Activated T-helper 1 cell treated with Interleukin-2 at 50 U/mL for 16 hours (primary cell): ENCODE results near the gene ZNF575.

Experiments
- DNase-seq: peaks from one replicate; pipeline ENCODE4 v3.0.0-alpha.2; 2020; ENCODE audit warnings: low read depth

Gene ZNF575, protein sequence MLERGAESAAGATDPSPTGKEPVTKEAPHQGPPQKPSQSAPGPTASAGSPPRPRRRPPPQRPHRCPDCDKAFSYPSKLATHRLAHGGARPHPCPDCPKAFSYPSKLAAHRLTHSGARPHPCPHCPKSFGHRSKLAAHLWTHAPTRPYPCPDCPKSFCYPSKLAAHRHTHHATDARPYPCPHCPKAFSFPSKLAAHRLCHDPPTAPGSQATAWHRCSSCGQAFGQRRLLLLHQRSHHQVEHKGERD

DNA sequence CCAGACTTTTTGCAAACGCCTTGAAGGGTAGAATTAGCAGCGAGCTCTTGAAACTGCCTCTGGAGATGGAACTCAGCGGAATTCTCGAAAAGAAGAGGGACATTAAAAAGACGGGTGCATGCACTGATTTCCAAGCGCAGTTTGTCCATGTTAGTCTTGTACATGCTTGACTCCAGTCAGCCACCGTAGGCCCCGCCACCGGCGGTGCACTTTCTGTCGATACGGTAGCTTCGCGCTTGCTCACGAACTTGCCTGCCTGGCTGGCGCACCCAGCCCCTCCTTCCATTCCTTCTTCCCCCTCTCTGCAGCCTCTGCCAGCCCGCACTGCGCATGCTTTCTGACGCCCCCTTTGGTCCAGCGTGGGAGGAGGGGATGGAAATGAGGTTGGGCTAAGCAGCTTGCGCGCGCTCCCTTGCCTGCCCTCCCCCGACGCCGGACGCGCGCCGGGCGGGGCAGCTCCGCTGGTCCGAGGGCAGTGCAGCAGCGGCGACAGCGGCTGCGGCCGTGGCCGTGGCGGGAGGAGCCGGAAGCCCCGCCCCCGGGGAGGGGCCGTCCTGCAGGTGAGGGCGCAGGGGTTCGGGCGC lies at the start of gene ZNF575:
Gene ZNF575 (plus strand): TSS at position 227 of the 584 bp plus-strand sequence. CDS start 1,235 bp downstream, outside the sequence.
- DNase-seq, result peak; percentile 67

- no peak for DNase-seq
Observed at GRCh38 chr19:43483281-43483680, 49.7 kb upstream of the ZNF575 start.

- DNase-seq, result no peak
Observed at GRCh38 chr19:43485951-43486350, 47.0 kb upstream of the ZNF575 start.

DNA sequence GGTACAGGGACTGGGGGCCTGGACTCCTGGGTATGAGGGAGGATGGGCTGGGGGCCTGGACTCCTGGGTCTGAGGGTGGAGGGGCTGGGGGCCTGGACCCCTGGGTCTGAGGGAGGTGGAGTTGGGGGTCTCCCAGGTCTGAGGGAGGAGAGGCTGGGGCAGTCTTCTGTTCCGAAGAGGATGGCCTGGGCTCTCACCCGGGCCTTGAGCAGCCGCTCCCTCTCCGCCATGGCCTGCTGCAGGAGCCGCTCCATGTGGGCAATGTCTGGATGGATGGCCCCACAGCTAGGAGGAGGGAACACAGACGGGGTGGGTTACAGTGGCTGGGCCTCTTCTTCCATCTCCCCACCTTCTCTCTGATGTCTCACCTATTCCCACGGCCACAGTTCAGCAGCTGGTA lies 46.6 kb upstream of the ZNF575 start:
- DNase-seq, result no peak

DNA sequence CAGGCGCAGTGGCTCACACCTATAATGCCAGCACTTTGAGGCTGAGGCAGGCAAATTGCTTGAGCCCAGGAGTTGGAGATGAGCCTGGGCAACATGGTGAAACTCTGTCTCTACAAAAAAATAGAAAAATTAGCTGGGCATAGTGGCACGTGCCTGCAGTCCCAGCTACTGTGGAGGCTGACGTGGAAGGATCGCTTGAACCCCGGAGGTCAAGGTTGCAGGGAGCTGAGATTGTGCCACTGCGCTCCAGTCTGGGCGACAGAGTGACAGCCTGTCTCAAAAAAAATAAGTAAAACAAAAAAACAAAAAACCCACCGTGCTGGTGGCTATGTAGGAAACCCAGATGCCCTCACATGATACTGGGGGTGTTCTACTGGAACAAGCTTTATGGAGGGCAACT lies 44.8 kb upstream of the ZNF575 start:
- DNase-seq, result no peak

DNA sequence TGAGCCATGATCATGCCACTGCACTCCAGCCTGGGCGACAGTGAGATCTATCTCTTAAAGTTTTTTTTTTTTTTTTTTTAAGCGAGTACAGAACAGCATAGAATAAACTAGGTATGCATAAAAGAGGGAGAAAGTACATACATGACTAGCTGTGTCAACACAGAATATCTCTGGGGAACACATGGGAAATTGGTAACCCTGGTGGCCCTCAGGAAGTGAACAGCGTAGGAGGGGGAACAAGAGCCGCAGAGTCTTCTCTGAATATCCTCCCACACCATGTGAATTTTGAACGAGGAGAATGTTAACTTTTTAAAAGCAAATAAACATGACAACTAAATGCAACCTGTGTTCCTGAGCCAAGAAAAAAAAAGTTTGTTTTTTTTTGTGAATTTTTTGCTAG lies 43.7 kb upstream of the ZNF575 start:
- DNase-seq, result no peak

- no peak for DNase-seq
Observed at GRCh38 chr19:43489979-43490599, 42.9 kb upstream of the ZNF575 start.

DNA sequence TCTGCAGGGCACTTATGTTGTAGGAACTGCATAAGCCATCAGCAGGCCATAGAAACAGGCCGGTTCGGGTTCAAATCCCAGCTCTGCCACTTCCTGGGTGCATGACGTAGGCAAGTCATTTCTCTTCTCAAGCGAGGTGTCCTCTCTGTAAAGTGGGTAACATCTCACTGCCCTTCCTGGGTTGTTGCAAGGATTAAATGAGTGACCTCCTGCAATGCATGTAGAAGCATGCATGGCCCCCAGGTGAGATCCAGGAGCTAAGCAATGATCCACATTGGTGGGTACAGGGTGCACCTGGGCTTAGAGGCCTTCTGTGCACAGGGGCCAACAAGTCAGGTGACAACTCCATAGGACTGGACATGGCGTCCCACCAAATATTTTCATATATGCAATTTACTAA lies 42.2 kb upstream of the ZNF575 start:
- no peak for DNase-seq

DNA sequence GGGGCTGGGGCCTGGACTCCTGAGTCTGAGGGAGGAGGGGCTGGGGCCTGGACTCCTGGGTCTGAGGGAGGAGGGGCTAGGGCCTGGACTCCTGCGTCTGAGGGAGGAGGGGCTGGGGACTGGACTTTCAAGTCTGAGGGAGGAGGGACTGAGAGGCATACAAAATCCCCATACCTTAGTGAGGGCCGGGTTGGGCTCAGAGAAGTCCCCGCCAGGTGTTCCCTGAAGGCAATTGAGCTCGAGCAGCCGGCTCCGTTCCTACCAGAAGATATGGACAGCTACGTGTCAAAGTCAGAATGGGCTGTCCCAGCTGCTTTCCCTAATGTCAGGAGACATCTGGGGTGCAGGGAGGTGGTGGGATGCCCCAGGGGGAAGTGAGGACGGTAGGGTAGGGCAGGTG lies 37.9 kb upstream of the ZNF575 start:
- DNase-seq, result no peak

- no peak for DNase-seq
Observed at GRCh38 chr19:43496960-43497359, 36.0 kb upstream of the ZNF575 start.

DNA sequence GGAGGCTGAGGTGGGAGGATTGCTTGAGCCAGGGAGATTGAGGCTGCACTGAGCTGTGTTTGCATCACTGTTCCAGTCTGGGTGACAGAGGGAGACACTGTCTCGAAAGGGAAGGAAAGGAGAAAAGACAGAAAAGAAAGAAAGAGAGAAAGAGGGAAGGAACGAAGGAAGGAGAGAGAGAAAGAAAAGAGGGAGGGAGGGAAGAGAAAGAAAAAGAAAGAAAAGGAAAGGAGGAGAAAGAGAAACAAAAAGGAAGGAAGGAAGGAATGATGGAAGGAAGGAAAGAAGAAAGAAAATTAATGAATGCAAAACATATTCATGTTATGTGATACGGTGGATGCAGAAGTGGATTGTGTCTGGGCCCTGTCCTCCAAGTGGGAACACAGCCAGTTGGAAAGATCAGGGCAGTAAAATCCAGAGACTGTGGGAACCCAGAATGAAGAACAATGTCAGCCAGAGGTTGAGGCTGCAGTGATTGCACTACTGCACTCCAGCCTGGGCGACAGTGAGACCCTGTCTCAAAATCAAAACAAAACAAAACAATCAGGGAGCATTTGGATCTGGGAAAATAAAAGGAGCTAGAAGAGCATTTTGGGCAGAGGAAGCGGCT lies 34.6 kb upstream of the ZNF575 start:
- DNase-seq, result no peak

- no peak for DNase-seq
Observed at GRCh38 chr19:43499042-43499441, 33.9 kb upstream of the ZNF575 start.

DNA sequence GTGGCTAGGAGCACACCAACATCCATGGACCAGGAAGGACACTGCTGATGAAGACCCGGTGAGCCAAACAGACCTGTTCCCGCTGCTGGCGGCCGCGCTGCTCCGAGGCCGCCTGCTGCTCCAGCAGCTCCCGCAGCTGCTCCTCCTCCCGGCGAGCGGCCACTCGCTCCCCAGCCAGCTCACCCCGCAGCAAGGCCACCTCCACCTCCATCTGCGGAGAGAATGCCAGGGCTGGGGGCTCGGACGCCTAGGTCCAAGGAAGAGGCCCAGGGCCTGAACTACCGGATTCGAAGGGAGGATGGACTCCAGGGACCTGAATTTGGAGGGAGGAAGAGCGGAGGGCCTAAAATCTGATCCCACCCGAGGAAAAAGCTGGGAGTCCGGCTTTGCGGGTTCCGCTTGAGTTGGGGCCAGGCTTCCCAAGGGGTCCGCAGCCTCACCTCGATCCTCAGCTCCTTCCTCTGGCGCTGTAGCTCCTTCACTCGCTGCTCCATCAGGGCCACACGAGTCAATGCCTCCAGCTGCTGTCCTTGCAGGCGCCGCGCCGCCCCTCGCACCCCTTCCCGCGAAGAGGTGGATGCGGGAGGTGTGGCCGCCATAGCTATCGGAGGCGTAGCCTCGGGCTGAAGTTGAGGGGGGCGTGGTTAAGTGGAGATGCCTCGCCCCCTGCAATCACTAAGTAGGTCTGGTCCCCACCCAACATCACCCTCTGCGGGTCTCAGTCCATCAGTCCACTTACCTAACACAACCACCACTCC lies 31.1 kb upstream of the ZNF575 start:
- DNase-seq, result no peak

GRCh38 chr19:43502419-43502976 lies 30.5 kb upstream of the ZNF575 start:
- no peak for DNase-seq

DNA sequence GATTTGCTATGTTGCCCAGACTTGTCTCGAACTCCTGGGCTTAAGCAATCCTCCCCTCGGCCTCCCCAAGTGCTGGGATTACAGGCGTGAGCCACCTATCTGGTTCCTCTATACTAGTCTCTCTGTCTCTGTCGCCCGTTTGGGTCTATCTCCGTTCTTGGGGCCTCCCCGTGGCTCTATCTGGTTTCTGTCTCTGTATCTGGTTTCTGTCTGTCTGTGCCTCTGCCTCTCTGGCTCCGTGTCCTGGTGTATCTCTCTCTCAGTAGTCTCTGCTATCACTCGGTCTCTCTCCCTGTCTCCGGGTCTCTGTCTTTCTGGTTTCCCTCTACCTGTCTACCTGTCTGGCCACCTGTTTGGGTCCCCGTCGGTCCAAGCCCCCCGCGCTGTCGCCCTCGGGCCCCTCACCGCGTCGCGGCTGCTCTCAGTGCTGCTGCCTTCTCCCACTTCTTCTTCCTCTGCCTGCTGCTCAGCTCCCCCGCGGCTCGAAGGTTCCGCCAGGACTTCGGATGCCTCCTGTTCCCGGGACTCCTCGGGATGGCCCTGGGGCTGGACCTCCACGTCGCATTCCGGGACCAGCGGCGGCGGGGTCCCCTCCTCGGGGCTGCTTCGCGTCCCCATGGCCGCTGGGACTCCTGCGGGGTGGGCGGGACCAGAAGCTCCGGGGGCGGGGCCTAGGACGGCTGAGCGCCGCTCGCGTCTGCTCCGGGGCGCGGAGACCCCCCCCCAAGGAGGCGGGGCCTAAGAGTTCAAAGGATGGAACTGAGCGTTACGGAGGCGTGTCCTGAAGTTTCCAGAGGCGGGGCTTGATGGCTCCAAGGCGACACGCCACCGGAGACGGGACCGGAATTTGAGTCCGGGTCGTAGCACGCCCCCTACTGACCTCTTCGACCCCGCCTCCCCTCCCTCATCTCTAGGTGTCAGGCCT lies 29.2 kb upstream of the ZNF575 start:
- peak; percentile 98 for DNase-seq

GRCh38 chr19:43504426-43505185 lies 28.4 kb upstream of the ZNF575 start, which contains the start of gene PHLDB3:
Gene PHLDB3, minus strand, starts transcription at chr19:43504746. Its CDS starts 628 bp downstream, at chr19:43504118.
- DNase-seq, result peak; percentile 41

GRCh38 chr19:43505186-43505456 lies 27.9 kb upstream of the ZNF575 start:
- DNase-seq, result no peak

GRCh38 chr19:43505941-43506340 lies 27.0 kb upstream of the ZNF575 start:
- DNase-seq, result no peak

- no peak for DNase-seq
Observed at GRCh38 chr19:43506629-43507028, 26.4 kb upstream of the ZNF575 start.

- no peak for DNase-seq
Observed at GRCh38 chr19:43507880-43508279, 25.1 kb upstream of the ZNF575 start.
